GM21528 (cell line): ENCODE data around the gene SPCS1.
"Not testable (repeated sequence)": the region's sequence is repeated elsewhere in the genome, so short reads cannot be mapped to it uniquely, and the experiment has no call there.

Experiments
- ATAC-seq: cut with Tn5 transposase; IDR thresholded peaks from one replicate; pipeline ENCODE4 v1.9.1; 2021; ENCODE audit warnings: mild to moderate bottlenecking, moderate library complexity; ENCODE audit not compliant: unreplicated experiment, low FRiP score

The SPCS1 gene

GRCh38 chr3:52728753-52729152, 22.8 kb downstream of the SPCS1 start:
- not testable (repeated sequence) for ATAC-seq

- ATAC-seq = no peak
Observed at GRCh38 chr3:52730681-52731080, 24.8 kb downstream of the SPCS1 start.

GRCh38 chr3:52731590-52731989, 25.7 kb downstream of the SPCS1 start:
- no peak for ATAC-seq

- no peak for ATAC-seq
Observed at GRCh38 chr3:52733256-52733891, 27.5 kb downstream of the SPCS1 start.

GRCh38 chr3:52739730-52740129, 33.8 kb downstream of the SPCS1 start:
- ATAC-seq = no peak

GRCh38 chr3:52742418-52743041, 36.6 kb downstream of the SPCS1 start:
- ATAC-seq = no peak

- ATAC-seq = no peak
Observed at GRCh38 chr3:52743152-52743551, 37.2 kb downstream of the SPCS1 start.

- no peak for ATAC-seq
Observed at GRCh38 chr3:52743721-52744120, 37.8 kb downstream of the SPCS1 start.

GRCh38 chr3:52752045-52752660, 46.2 kb downstream of the SPCS1 start:
- no peak for ATAC-seq

GRCh38 chr3:52754373-52754772, 48.5 kb downstream of the SPCS1 start:
- ATAC-seq = no peak

GRCh38 chr3:52756141-52756540, 50.2 kb downstream of the SPCS1 start:
- no peak for ATAC-seq
